Left lung (tissue), 10 donors: ENCODE results near the gene MGAT5B. TPM values are rescaled to one million over a fixed set of nuclear protein-coding genes. Genes with fewer than 3 reads are reported as not detected.

ENCODE experiments used
- ATAC-seq: fragments of 200-7000 bp; cut with Tn5 transposase; one replicate; pipeline ENCODE4 v1.9.1; 2020; ENCODE audit warnings: moderate library complexity
- DNase-seq, 4 donors: peaks; one replicate each; pipeline ENCODE4 v3.0.0-alpha.2; 2013 to 2020
- H3K27ac ChIP-seq, 2 donors: fragments of 200-600 bp; sonication (generic) in 1 of 2; one replicate each; pipeline versions ENCODE4 v1.5.0 to v1.8.0; 2020 to 2021
- H3K27me3 ChIP-seq, 2 donors: fragments of 200-600 bp; sonication (generic) in 1 of 2; one replicate each; pipeline versions ENCODE4 v1.5.0 to v1.8.0; 2020 to 2021
- H3K36me3 ChIP-seq, 2 donors: fragments of 200-600 bp; sonication (generic) in 1 of 2; one replicate each; pipeline versions ENCODE4 v1.5.0 to v1.8.0; 2020 to 2021
- H3K4me1 ChIP-seq, 2 donors: fragments of 200-600 bp; one replicate each; pipeline ENCODE4 v1.8.0; 2021
- H3K4me3 ChIP-seq, 2 donors: fragments of 200-600 bp; sonication (generic) in 1 of 2; one replicate each; pipeline versions ENCODE4 v1.5.0 to v1.8.0; 2020 to 2021; ENCODE audit warnings: mild to moderate bottlenecking in 1 of 2
- H3K9me3 ChIP-seq, 2 donors: fragments of 200-600 bp; sonication (generic) in 1 of 2; one replicate each; pipeline versions ENCODE4 v1.5.0 to v1.8.0; 2020 to 2021
- intact Hi-C, 2 donors: fragments of 100-400 bp; cut with DNase I; formaldehyde crosslinking; loops; one replicate each; pipeline versions ENCODE4 v1.11.2 to v1.14.2; 2022
- polyA plus RNA-seq, 6 donors: library from polyadenylated mRNA; unstranded; fragments of 120-200 nt; gene quantifications; one replicate each; pipeline ENCODE4 v1.2.1, GENCODE V29; 2013; ENCODE audit not compliant: insufficient read length in 6 of 6
- total RNA-seq, 2 donors: library from RNA; stranded (reverse); fragmentation: NEBNext Ultra II Directional; extraction: Animal tissue kit (Norgen Biotek cat#: 25700); gene quantifications; one replicate each; pipeline ENCODE4 v1.2.1, GENCODE V29; 2021
- TF ChIP-seq, protein P1 (sequence below), 2 donors: fragments of 200-600 bp; sonication (generic) in 1 of 2; IDR thresholded peaks; one replicate each; pipeline versions ENCODE4 v1.5.0 to v1.8.0; 2021; ENCODE audit warnings: antibody characterized with exemption in 2 of 2
- donor health status: DM: no; HTN: yes; CAD: no.
- donor health status: DM: no; HTN: no; CAD: no.

The MGAT5B gene
- total and polyA plus RNA-seq, 8 donors, result 1.0 to 1.9 (median 1.3) TPM

DNA sequence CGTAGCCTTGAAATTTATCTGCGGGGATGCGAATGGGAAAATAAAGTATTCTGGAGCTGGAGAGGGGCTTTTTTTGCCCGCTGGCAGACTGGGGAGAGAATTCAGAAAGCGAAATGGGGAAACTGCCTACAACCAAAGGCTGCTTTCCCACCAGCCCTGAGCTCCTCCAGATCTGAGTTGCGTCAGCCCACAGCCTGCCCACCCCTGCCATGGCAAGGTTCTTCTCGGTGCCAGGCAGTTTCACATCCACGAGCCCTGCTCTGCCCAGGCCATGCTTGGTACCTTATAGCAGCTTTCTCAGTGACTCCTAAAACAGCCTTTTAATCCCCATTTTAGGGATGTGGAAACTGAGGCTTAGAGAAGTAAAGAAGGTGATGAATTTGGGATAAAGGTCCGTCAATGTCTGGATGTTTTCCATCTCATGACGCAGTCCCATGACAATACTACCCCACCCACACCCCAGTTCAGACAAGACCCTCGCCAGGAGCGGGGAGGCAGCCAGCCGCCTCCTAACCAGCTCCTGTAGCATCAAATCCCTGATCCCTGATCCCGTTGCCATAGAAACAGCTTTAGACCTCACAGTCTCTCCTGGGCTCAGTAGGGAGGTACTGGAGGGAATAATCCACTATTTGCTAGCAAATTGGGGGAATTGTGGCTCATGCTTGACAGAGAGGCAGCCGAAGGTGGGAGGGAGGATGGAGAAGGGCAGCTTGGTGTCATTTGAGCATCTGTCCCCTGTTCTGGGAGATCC is 113.5 kb downstream of the MGAT5B start:
- peaks cover 0 to 14% of the 10 kb centered on the region in 2 donors for H3K9me3 ChIP-seq
- DNase-seq (no peak), ATAC-seq (no peak)
- H3K4me3 ChIP-seq, result no peak overlapping the region
- H3K27ac ChIP-seq, result no peak overlapping the region
- no peaks in the 10 kb centered on the region for H3K36me3 ChIP-seq
- peaks cover 0 to 4% of the 10 kb centered on the region in 2 donors for H3K27me3 ChIP-seq
- intact Hi-C loops, result no loop called here
- TF ChIP-seq, protein P1, sequence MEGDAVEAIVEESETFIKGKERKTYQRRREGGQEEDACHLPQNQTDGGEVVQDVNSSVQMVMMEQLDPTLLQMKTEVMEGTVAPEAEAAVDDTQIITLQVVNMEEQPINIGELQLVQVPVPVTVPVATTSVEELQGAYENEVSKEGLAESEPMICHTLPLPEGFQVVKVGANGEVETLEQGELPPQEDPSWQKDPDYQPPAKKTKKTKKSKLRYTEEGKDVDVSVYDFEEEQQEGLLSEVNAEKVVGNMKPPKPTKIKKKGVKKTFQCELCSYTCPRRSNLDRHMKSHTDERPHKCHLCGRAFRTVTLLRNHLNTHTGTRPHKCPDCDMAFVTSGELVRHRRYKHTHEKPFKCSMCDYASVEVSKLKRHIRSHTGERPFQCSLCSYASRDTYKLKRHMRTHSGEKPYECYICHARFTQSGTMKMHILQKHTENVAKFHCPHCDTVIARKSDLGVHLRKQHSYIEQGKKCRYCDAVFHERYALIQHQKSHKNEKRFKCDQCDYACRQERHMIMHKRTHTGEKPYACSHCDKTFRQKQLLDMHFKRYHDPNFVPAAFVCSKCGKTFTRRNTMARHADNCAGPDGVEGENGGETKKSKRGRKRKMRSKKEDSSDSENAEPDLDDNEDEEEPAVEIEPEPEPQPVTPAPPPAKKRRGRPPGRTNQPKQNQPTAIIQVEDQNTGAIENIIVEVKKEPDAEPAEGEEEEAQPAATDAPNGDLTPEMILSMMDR (IDR thresholded peaks at IDR 0.05), result no peak
- no peaks in the 10 kb centered on the region for H3K4me1 ChIP-seq

DNA sequence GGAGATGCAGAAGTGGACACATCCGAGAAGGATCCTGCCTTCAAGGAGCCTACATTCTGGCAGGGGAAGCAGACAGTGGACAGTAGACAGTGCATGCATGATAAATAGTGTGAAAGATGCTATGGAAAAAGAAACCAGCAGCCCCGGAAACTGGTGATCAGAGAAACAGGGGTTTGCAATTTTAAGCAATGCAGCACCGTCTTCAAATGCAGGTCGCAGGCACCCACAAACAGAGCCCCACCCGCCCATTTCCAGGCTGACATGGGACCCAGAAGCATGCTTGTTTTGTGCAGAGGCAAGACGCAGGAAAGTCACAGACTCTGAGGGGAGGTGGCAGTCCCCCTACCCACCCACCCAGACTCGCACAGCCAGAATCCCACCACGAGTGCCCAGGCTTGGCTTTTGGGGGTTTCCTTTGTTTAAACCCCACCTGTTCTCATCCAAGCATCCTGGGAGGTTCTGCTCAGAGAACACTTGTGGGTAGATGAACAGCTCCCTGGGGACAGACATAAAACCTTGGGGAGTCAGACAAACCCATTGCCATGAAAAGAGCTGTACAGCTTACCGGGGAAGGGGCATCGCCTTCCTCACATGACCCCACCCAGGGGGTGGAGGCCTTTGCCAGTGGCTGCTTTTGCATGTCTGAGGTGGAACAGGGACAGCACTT is 114.3 kb downstream of the MGAT5B start:
- peaks cover 0 to 8% of the 10 kb centered on the region in 2 donors for H3K9me3 ChIP-seq
- TF ChIP-seq, protein P1 (IDR thresholded peaks at IDR 0.05), result no peak
- H3K4me3 ChIP-seq, result no peak overlapping the region
- ATAC-seq (no peak), DNase-seq (no peak)
- H3K4me1 ChIP-seq, result no peaks in the 10 kb centered on the region
- intact Hi-C loops, result no loop called here
- no peak overlapping the region for H3K27ac ChIP-seq
- no peaks in the 10 kb centered on the region for H3K36me3 ChIP-seq
- peaks cover 0 to 4% of the 10 kb centered on the region in 2 donors for H3K27me3 ChIP-seq

DNA sequence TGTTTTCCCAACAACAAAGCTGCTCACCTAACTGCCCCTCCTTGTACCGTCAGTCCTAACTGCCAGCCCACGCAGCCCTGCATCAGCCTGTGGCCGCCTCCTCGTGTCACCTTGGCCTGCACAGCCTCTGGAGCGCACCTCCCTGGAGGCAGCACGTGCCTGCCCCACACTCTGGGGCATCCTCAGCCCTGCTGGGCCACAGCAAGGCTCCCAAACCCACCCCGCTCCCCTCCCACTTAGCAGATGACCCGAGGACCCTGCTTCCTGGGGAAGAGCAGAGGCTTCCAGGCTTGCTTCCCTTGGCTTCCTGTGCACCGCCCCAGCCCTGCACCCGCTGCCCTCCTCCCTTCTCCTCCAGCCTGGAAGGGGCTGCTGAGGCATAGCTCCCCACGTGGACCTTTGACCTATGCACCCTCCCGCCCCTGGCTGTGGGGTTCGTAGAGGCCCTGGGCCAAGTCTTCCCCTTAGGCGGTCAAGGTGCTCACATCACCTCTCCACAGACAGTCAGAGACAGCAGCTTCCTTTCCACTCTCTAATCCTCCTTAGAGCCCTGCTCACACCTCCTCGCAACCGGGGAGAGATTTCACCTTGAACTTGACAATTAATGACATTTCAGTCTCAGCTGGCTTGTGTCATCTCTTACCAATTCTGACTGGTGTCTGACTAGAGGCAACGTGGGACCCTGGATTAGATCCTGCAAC is 115.0 kb downstream of the MGAT5B start:
- TF ChIP-seq, protein P1 (IDR thresholded peaks at IDR 0.05), result no peak
- Histone ChIP-seq H3K27me3 (peaks cover 0 to 4% of the 10 kb centered on the region in 2 donors), H3K9me3 (peaks cover 0 to 2% of the 10 kb centered on the region in 2 donors), H3K4me3 (no peak overlapping the region), H3K36me3 (no peaks in the 10 kb centered on the region), H3K27ac (no peak overlapping the region), H3K4me1 (no peaks in the 10 kb centered on the region)
- ATAC-seq, result no peak
- intact Hi-C loops, result no loop called here
- no peak for DNase-seq

DNA sequence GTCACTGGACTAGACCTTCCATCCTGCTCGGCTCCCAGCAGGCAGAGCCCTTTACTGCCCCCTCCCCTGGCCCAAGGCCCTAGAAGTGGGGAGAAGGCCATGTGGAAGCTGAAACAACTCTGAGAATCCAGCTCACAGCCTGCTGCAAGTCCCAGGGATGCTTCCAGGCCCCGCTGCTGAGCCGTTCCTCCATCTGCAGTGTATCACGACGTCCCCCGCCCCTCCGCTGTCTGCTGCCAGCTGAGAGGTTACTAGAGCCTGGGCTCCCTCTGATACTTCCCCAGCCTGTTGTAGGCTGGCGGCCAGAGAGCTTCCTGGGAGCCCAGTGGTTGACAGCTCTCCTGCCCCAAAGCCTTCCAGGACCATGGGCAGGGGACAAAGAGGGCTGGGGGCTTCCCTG is 118.2 kb downstream of the MGAT5B start:
- Histone ChIP-seq H3K4me3 (no peak overlapping the region), H3K27me3 (peaks cover 0 to 4% of the 10 kb centered on the region in 2 donors), H3K9me3 (no peaks in the 10 kb centered on the region), H3K4me1 (no peaks in the 10 kb centered on the region), H3K36me3 (no peaks in the 10 kb centered on the region), H3K27ac (no peak overlapping the region)
- DNase-seq (peak in 2 of 4 donors; percentile 71 to 87), ATAC-seq (no peak)
- intact Hi-C loops, result no loop called here
- TF ChIP-seq, protein P1 (IDR thresholded peaks at IDR 0.05), result no peak
